Endothelial cell of umbilical vein (primary cell): Measurements from ENCODE around the gene NECTIN4. TPM values are rescaled to one million over a fixed set of nuclear protein-coding genes. Genes with fewer than 3 reads are reported as not detected.
A peak's percentile ranks its signal among the peaks of the same experiment; 100 is the strongest.

Experiments
- BruUV-seq: library from RNA; stranded (reverse); fragments of 400-500 nt; replicated peaks from 2 replicates; lab custom pipeline; 2021; lab: Mats Ljungman, UMichigan
- CTCF ChIA-PET: fragments of 300-600, 350-600 bp; sonication (Branson Sonifier 250); formaldehyde crosslinking; loops from one replicate; lab custom pipeline; 2021; ENCODE audit warnings: antibody characterized with exemption, inconsistent platforms; lab: Charles Lee
- POLR2A ChIA-PET: fragments of 300-600, 350-600 bp; sonication (Branson Sonifier 250); formaldehyde crosslinking; loops from one replicate; lab custom pipeline; 2021; ENCODE audit warnings: antibody characterized with exemption, inconsistent platforms; lab: Charles Lee
- DNase-seq: peaks from one replicate; pipeline ENCODE4 v3.0.0-alpha.2; 2011; ENCODE audit warnings: low read depth, low spot score
- FAIRE-seq: peaks from 2 replicates; lab custom pipeline; 2011; peaks lifted over from hg19 to GRCh38; lab: Jason Lieb, UNC
- H2AFZ ChIP-seq: 2 replicates; pipeline ENCODE4 v1.6.0; 2012; ENCODE audit warnings: low read depth, low read length, control low read depth, inconsistent platforms
- H3K27ac ChIP-seq: 2 replicates; pipeline ENCODE4 v1.5.1; 2011; ENCODE audit warnings: low read depth, mild to moderate bottlenecking, control low read depth, low read length, moderate library complexity; ENCODE audit not compliant: insufficient read depth
- H3K27me3 ChIP-seq, 2 experiments: 2 replicates each; pipeline versions ENCODE4 v1.6.0 to v1.6.1; 2011; ENCODE audit warnings: low read length in 2 of 2, mixed read lengths in 1 of 2; ENCODE audit not compliant: control insufficient read depth in 2 of 2, insufficient read depth in 2 of 2
- H3K36me3 ChIP-seq, 2 experiments: 2 replicates in 1 of 2; 3 replicates in 1 of 2; pipeline ENCODE4 v1.5.1; 2011; ENCODE audit warnings: low read length in 2 of 2, mild to moderate bottlenecking in 1 of 2, moderate library complexity in 1 of 2; ENCODE audit not compliant: control insufficient read depth in 2 of 2, insufficient read depth in 2 of 2; ENCODE audit errors: extremely low read depth in 1 of 2
- H3K4me1 ChIP-seq: 3 replicates; pipeline ENCODE4 v1.5.1; 2011; ENCODE audit warnings: mild to moderate bottlenecking, low read length; ENCODE audit not compliant: control insufficient read depth, insufficient read depth; ENCODE audit errors: extremely low read depth
- H3K4me2 ChIP-seq: 2 replicates; pipeline ENCODE4 v1.6.1; 2011; ENCODE audit warnings: low read length, control low read depth, mixed read lengths; ENCODE audit not compliant: insufficient read depth
- H3K4me3 ChIP-seq, 3 experiments: fragments of 200-600 bp in 1 of 3; sonication (generic), shearing (Covaris generic) in 1 of 3; replicated peaks in 1 of 3; 2 replicates each; pipeline ENCODE4 v1.5.1; 2011 to 2016; ENCODE audit warnings: control low read depth in 3 of 3, low read length in 3 of 3, mild to moderate bottlenecking in 2 of 3, inconsistent platforms in 1 of 3, low read depth in 1 of 3, moderate library complexity in 1 of 3; ENCODE audit not compliant: insufficient read depth in 1 of 3
- H3K79me2 ChIP-seq: 2 replicates; pipeline ENCODE4 v1.6.0; 2012; ENCODE audit warnings: low read length, inconsistent platforms; ENCODE audit not compliant: control insufficient read depth, insufficient read depth
- H3K9ac ChIP-seq: replicated peaks from 2 replicates; pipeline ENCODE3; 2011; ENCODE audit warnings: low read length, control low read depth; ENCODE audit not compliant: insufficient read depth; ENCODE audit errors: extremely low read depth
- H3K9me1 ChIP-seq: replicated peaks from 3 replicates; pipeline ENCODE4 v1.6.0; 2011; ENCODE audit warnings: mild to moderate bottlenecking, low read length; ENCODE audit not compliant: control insufficient read depth, insufficient read depth; ENCODE audit errors: extremely low read depth
- H3K9me3 ChIP-seq: replicated peaks from 2 replicates; pipeline ENCODE4 v1.5.1; 2012; ENCODE audit warnings: low read length, inconsistent platforms; ENCODE audit not compliant: control insufficient read depth, insufficient read depth
- H4K20me1 ChIP-seq: replicated peaks from 2 replicates; pipeline ENCODE3; 2011; ENCODE audit warnings: mild to moderate bottlenecking, low read length; ENCODE audit not compliant: control insufficient read depth, insufficient read depth; ENCODE audit errors: extremely low read depth
- CTCF ChIP-seq, 2 donors: IDR thresholded peaks; 1 replicate in 1 of 2; 2 replicates in 1 of 2; pipeline ENCODE4 v1.5.1; 2011; ENCODE audit warnings: low read length in 2 of 2, mild to moderate bottlenecking in 2 of 2, moderate library complexity in 2 of 2, control low read depth in 1 of 2, inconsistent platforms in 1 of 2, low read depth in 1 of 2; ENCODE audit not compliant: insufficient read depth in 1 of 2; ENCODE audit errors: extremely low read depth in 1 of 2
- EZH2 ChIP-seq: IDR thresholded peaks from 2 replicates; pipeline ENCODE4 v1.6.1; 2012; ENCODE audit warnings: borderline replicate concordance, low read depth, mild to moderate bottlenecking, moderate library complexity, low read length, inconsistent platforms; ENCODE audit not compliant: severe bottlenecking
- FOS ChIP-seq: IDR thresholded peaks from 2 replicates; pipeline ENCODE4 v1.6.1; 2011; ENCODE audit warnings: mild to moderate bottlenecking, low read length, moderate library complexity, borderline replicate concordance; ENCODE audit not compliant: insufficient read depth
- GATA2 ChIP-seq: IDR thresholded peaks from 2 replicates; pipeline ENCODE4 v1.7.0; 2011; ENCODE audit warnings: low read depth, mild to moderate bottlenecking, moderate library complexity, mixed read lengths, low read length; ENCODE audit not compliant: insufficient read length, insufficient read depth
- JUN ChIP-seq: IDR thresholded peaks from 2 replicates; pipeline ENCODE4 v1.6.1; 2011; ENCODE audit warnings: borderline replicate concordance, low read depth; ENCODE audit not compliant: insufficient read length, insufficient read depth
- MYC ChIP-seq: IDR thresholded peaks from one replicate; pipeline ENCODE4 v1.6.1; 2011; ENCODE audit warnings: mild to moderate bottlenecking, low read depth, low read length
- POLR2A ChIP-seq: IDR thresholded peaks from 2 replicates; pipeline ENCODE4 v1.6.1; 2012; ENCODE audit warnings: low read depth, mild to moderate bottlenecking, control low read depth, low read length
- POLR2AphosphoS5 ChIP-seq: IDR thresholded peaks from 2 replicates; pipeline ENCODE4 v1.6.1; 2012; ENCODE audit warnings: low read depth, mild to moderate bottlenecking, control low read depth, low read length, moderate library complexity; ENCODE audit not compliant: insufficient read depth
- dilution Hi-C: fragments of 300-500 bp; cut with MboI; formaldehyde crosslinking; loops from one replicate; pipeline ENCODE4 v1.15.0; 2019; ENCODE audit warnings: low sequenced_read_pairs; ENCODE audit not compliant: extremely low pct_ligation_motif_present
- intact Hi-C: fragments of 100-400 bp; cut with micrococcal nuclease; formaldehyde crosslinking; loops from one replicate; pipeline ENCODE4 v1.10.0; 2022
- polyA plus RNA-seq, 4 experiments: library from polyadenylated mRNA; depleted of rRNA in 3 of 4; stranded (reverse) in 3 of 4; unstranded in 1 of 4; fragments of >200 nt; gene quantifications; 2 replicates each; pipeline versions ENCODE4 v1.2.1 to v1.2.3, GENCODE V29; 2011 to 2012; ENCODE audit warnings: missing spikeins in 1 of 4
- total RNA-seq: library from RNA; stranded (reverse); gene quantifications from 2 replicates; pipeline ENCODE4 v1.2.3, GENCODE V29; 2021
- TF ChIP-seq, protein P1 (sequence below): IDR thresholded peaks from 2 replicates; pipeline ENCODE4 v1.6.1; 2011; ENCODE audit not compliant: insufficient read depth, insufficient read length

NECTIN4 gene
- total and polyA plus RNA-seq, 2 donors (not counting 3 experiments of a cell fraction or from before 2014, with no cell fraction given), result 0.15 to 0.58 TPM

- ChIA-PET POLR2A (no interaction called here), CTCF (interaction anchor here (0.6 to 11.0 kb wide), 4 partner anchors 43 to 102 kb away, joined by 3 to 181 read pairs (median 6); no protein-coding TSS in a partner anchor)
- Histone ChIP-seq H3K9me1 (no peaks in the 10 kb centered on the region), H3K9ac (peak within 1 kb of the TSS; percentile 51), H3K4me1 (peaks cover 2% of the 10 kb centered on the region), H4K20me1 (no peaks in the 10 kb centered on the region), H3K4me2 (peak within 1 kb of the TSS; percentile 53), H3K27me3 (no peaks in the 10 kb centered on the region), H3K4me3 (peak within 1 kb of the TSS; percentile 46 to 55 (median 50)), H3K79me2 (no peaks in the 10 kb centered on the region), H3K27ac (no peak within 1 kb of the TSS), H3K9me3 (no peaks in the 10 kb centered on the region), H3K36me3 (peaks cover 12 to 29% of the 10 kb centered on the region in 2 experiments), H2AFZ (peak within 1 kb of the TSS; percentile 70)
- peak; percentile 77 for FAIRE-seq
- no peak for TF ChIP-seq MYC
- peak; percentile 53 for TF ChIP-seq POLR2AphosphoS5
- BruUV-seq, result no TSS peak
- DNase-seq, result no peak
- intact Hi-C loops, result no loop called here
- dilution Hi-C loops, result no loop called here
Observed at GRCh38 chr1:161038523-161039153, 50.7 kb downstream of the NECTIN4 start, which contains the start of gene TSTD1. TSS of gene TSTD1 (minus strand) at chr1:161038964. CDS start at chr1:161038889, 75 bp downstream.

DNA sequence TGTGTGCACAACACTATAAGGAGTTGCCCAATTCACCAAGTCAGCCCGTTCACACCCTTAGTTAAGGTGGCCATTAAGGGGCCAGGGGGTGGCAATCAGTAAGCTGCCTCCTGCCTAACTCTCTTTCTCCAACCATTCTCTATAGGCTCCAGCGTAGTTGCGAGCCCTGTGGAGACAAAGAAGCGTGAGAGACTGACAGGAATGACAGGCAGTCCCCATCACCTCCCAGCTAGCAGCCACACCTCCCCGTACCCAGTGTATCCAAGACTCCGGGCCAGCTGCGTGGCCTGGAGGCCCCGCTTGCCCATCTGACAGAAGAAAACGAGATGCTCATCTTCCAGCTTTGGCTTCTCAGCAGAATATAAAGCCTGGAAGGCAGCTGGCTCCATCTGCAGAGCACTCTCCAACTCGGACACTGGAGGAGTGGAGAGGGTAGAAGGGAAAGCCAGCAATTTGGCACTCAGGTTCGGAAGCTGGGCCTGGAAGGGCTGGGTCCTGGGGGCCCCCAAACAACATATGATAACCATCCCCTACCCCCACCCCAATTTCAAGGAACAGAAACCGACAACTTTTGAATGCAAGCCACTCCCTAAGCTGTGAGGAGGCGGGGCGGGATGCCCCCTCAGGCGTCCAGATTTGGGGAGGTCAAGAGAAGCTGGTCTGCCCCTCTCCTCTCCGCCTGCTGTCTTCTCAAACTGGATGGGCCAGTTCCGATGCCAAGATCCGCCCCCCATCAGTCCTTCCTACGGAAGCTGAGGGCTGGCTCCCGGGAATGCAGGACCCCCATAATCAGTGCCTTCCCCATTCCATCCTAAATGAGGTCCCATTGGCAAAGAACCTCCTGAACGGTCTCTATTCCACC, 51.5 kb downstream of the NECTIN4 start:
- FAIRE-seq, result no peak
- Histone ChIP-seq H3K4me3 (peak overlapping the region; percentile 46 to 55 (median 50)), H4K20me1 (no peaks in the 10 kb centered on the region), H3K36me3 (peaks cover 12 to 29% of the 10 kb centered on the region in 2 experiments), H3K4me2 (peak overlapping the region; percentile 53), H3K9me1 (no peaks in the 10 kb centered on the region), H3K79me2 (no peaks in the 10 kb centered on the region), H3K9me3 (no peaks in the 10 kb centered on the region), H3K27ac (no peak overlapping the region), H3K27me3 (no peaks in the 10 kb centered on the region), H3K9ac (peak overlapping the region; percentile 51), H3K4me1 (peaks cover 2% of the 10 kb centered on the region), H2AFZ (peak overlapping the region; percentile 70)
- no peak for DNase-seq
- no TSS peak for BruUV-seq
- POLR2A ChIA-PET, result no interaction called here
- intact Hi-C loops (no loop called here), dilution Hi-C loops (no loop called here)
- CTCF ChIA-PET, result interaction anchor here (0.6 to 11.0 kb wide), 4 partner anchors 42 to 103 kb away, joined by 3 to 181 read pairs (median 6); no protein-coding TSS in a partner anchor
- TF ChIP-seq CTCF (IDR thresholded peaks at IDR 0.05; ENCODE audit: extremely low read depth in 1 of 2, insufficient read depth in 1 of 2, low read depth in 1 of 2, low read length in 2 of 2) (no peak), EZH2 (no peak), JUN (no peak), MYC (no peak), POLR2AphosphoS5 (no peak), FOS (no peak), POLR2A (no peak), GATA2 (no peak)
- TF ChIP-seq, protein P1, sequence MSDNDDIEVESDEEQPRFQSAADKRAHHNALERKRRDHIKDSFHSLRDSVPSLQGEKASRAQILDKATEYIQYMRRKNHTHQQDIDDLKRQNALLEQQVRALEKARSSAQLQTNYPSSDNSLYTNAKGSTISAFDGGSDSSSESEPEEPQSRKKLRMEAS, result no peak
